GM10248 (cell line): ENCODE data around the gene VPS37C.

ENCODE experiments used
- CTCF ChIA-PET: fragments of 300-600 bp; sonication (Branson Sonifier 250); formaldehyde crosslinking; extraction: SDS; loops from one replicate; lab custom pipeline; 2021; ENCODE audit warnings: antibody characterized with exemption; lab: Yijun Ruan, JAX
- POLR2A ChIA-PET: fragments of 350-650 bp; sonication (Branson Sonifier 250); formaldehyde crosslinking; extraction: SDS; loops from one replicate; lab custom pipeline; 2020; ENCODE audit warnings: antibody characterized with exemption; lab: Yijun Ruan, JAX
- DNase-seq: peaks from one replicate; pipeline ENCODE4 v3.0.0; 2012; ENCODE audit errors: extremely low spot score
- CTCF ChIP-seq: IDR thresholded peaks from 2 replicates; pipeline ENCODE4 v1.5.1; 2012; ENCODE audit warnings: mild to moderate bottlenecking, low read depth; ENCODE audit errors: extremely low read depth, missing control alignments, control extremely low read depth

Gene VPS37C

GRCh38 chr11:61092280-61092766 is 68.9 kb downstream of the VPS37C start:
- peak; percentile 73 for DNase-seq
- no peak for TF ChIP-seq CTCF
- ChIA-PET POLR2A (no interaction called here), CTCF (interaction anchor here (1.1 to 1.4 kb wide), 5 partner anchors 20 to 96 kb away, joined by 3 to 6 read pairs (median 4); no protein-coding TSS in a partner anchor)

- ChIA-PET CTCF (interaction anchor here (1.0 to 2.0 kb wide), 6 partner anchors 10 to 96 kb away, joined by 3 to 6 read pairs (median 4); no protein-coding TSS in a partner anchor), POLR2A (interaction anchor here (1.0 kb wide), 1 partner anchor 31 kb away, joined by 3 read pairs; no protein-coding TSS in a partner anchor)
- no peak for TF ChIP-seq CTCF
- DNase-seq, result peak; percentile 59
Measured at GRCh38 chr11:61091373-61092279, 69.6 kb downstream of the VPS37C start.

- ChIA-PET POLR2A (interaction anchor here (1.0 kb wide), 1 partner anchor 30 kb away, joined by 3 read pairs; no protein-coding TSS in a partner anchor), CTCF (interaction anchor here (0.9 to 2.0 kb wide), 4 partner anchors 10 to 97 kb away, joined by 3 to 4 read pairs (median 4); no protein-coding TSS in a partner anchor)
- DNase-seq, result no peak
- no peak for TF ChIP-seq CTCF
Measured at GRCh38 chr11:61090982-61091372, 70.2 kb downstream of the VPS37C start.

- ChIA-PET CTCF (interaction anchor here (0.9 to 2.0 kb wide), 3 partner anchors 17 to 43 kb away, joined by 3 to 4 read pairs (median 3); no protein-coding TSS in a partner anchor), POLR2A (no interaction called here)
- DNase-seq, result no peak
- TF ChIP-seq CTCF, result no peak
Measured at GRCh38 chr11:61090521-61090920, 70.7 kb downstream of the VPS37C start.

- CTCF ChIA-PET, result interaction anchor here (0.9 to 2.0 kb wide), 3 partner anchors 16 to 43 kb away, joined by 3 to 4 read pairs (median 3); no protein-coding TSS in a partner anchor
- DNase-seq, result no peak
- POLR2A ChIA-PET, result no interaction called here
- TF ChIP-seq CTCF, result no peak
Measured at GRCh38 chr11:61089806-61090491, 71.3 kb downstream of the VPS37C start.
